Hematopoietic multipotent progenitor cell treated with erythropoietin and hydrocortisone succinate and interleukin-3 and kit ligand, for 8 days (in vitro differentiated cells): Measurements from ENCODE around the gene KIF13A.
A peak's percentile ranks its signal among the peaks of the same experiment; 100 is the strongest.
"Not testable (repeated sequence)": the region's sequence is repeated elsewhere in the genome, so short reads cannot be mapped to it uniquely, and the experiment has no call there.

Experiments used
- DNase-seq: peaks from one replicate; pipeline ENCODE4 v3.0.0-alpha.2; 2015

The KIF13A gene

DNA sequence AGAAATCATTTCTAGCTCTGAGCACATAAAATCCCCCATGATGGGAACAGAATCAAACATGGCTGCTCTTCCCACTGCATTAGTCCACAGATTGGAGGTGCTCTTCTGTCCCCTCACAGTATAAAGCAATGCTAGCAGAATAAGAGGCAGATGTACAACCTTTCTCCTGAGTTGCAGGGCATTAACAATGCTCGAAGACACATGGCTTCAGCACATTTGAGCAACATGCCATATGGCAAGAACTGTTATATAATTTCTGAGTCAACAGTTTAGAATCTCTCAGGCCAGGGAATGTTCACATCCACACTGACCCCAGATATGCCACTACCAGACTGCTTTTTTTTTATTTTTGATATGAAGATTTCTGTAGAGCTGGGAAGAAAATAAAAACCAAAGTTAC is 119.6 kb downstream of the KIF13A start:
- no peak for DNase-seq

DNA sequence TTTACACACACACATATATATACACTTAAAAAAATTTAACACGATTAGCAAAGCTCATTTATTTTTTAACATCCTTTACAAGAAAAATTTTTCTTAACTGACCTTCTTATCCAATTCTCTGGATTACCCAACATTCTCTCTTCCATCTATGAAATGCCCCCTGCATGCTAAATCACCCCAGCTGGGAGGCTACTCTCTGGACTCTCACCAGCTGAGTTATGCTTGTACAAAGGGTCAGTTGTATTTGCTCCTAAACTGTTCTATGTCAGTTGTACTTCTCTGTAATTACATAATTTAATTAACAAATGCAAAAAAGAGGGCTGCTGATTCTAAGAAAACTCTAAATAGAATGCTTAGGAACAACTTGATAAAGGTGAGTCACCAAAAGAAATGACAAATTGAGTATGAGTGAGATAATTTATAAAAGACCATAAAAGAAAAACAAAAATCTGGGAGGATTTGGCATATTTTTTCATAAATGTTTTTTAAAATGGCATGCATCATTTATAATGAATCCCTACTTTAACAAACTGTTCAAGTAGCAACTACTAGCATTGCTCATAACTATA is 120.5 kb downstream of the KIF13A start:
- no peak for DNase-seq

DNA sequence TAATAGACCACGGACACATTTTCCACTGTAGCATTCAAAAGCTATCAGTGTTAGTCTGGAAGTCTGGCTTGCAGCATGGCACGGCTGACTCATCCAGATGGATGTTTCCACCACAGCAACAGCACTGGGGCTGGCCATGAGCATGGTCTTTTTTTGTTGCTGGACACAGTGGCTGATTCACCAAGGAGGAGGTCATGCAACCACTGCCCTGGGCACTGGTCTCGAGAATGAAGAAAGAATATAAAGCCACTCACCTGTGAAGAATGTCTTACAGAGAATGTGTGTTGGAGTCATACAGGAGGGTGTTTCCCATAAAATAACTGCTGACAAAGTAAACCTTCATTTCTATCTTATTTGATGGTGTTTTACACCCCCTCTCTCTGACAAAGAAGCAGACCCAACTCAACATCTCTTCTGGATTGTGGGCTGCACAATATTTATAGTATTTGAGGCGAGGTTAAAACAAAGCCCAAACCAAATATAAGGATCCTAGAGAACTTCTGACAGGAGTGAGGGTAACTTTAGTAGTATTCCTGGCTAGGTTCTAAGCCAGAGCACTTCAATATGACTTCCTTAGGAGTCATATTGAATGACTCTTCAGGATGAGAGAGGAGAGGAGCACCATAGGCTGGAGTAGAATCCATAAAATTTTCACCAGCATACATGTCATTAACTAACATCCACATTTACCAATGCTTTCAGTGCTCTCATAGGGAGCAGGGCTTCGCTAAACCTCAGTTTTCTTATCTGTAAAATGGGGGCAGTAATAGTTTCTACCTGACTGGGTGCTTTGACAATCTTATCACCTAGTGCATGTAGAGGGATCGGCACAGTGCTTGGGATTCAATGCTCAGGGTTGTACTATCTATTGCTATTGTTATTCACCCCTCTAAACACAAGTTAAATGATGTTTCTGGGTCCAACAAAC is 121.4 kb downstream of the KIF13A start:
- DNase-seq, result no peak

DNA sequence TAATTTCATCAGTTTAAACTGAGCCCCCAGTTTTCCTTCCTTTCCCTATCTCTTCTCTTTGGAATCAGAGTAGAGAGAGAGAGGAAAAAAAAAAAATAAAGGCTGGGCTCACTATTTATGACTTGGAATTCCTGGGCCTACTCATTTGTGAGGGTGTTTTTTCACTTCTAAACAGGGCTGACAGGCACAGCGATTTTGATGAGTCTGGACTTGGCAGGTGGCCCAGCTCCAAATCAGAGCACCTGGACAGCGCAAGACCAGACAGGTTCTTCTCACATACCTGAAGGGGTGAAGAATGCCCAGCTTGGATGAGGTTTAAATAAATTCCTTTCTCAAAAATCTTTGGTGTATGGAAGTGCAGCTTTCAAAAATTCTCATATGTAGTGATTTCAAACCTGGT is 122.2 kb downstream of the KIF13A start:
- no peak for DNase-seq

DNA sequence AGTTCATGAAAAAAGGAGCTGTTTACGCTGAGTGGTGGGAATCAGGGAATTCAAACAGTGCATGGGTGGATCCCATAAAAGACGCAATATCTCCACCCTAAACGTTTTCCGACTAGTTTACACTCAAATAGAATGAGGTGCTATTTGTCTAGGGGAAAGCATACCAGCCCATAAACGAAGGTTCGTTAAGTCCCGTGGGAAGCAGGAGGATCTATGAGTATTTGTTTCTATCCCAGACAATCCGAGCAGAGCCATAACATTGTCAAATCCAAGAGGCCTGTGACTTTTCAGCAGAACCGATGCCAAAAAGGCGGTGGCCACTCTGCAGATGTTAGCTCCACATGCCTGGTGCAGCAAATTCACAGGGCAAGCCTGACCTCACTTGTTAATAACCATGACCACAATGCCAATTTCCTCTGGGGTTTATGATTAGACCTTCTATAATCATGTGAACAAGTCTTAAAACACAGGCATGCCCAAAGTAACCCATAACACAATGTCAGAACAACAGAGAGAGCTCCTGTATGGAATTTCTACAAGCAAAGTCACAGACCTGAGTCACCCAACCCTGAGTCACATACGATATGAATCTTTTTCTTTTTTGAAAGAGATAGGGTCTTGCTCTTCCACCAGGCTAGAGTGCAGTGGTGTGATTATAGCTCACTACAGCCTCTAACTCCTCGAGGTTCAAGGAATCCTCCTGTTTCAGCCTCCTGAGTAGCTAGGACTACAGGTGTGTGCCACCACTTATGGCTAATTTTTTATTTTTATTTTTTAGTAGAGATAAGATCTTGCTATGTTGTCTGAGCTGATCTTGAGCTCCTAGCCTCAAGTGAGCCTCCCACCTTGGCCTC is 123.3 kb downstream of the KIF13A start:
- no peak for DNase-seq

DNA sequence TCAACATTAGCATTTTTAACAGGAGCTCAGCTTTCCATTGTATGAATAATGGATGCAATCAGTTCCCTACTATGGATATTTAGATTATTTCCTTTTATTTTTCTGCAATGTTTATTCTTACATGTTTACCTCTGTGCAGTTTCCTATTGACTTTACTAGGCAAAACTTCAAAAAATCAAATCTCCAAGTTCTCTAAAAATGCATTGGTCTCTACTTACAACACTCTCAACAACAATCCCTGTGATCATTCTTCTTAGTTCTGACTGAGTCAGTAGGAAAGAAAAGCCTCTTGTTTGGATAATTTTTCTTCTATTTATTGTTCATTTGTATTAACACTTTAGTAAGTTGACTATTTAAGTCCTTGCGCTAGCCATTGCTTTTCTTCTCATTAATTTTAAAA is 126.1 kb downstream of the KIF13A start:
- no peak for DNase-seq

DNA sequence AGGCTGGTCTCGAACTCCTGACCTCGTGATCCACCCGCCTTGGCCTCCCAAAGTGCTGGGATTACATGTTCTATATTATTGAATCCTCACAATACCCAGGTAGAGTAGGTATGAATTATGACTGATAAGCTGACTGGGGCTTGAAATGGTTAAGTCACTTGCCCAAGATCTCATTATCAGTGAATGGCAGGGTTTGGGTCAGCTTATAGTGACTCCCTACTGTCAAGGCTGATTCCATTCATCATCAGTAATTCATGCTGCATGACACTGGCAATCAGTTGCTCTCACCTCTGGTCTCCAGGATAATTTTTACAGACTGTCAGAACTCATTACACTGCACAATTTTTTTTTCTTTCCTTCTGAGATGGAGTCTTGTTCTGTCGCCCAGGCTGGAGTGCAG is 127.6 kb downstream of the KIF13A start:
- peak; percentile 69 for DNase-seq

DNA sequence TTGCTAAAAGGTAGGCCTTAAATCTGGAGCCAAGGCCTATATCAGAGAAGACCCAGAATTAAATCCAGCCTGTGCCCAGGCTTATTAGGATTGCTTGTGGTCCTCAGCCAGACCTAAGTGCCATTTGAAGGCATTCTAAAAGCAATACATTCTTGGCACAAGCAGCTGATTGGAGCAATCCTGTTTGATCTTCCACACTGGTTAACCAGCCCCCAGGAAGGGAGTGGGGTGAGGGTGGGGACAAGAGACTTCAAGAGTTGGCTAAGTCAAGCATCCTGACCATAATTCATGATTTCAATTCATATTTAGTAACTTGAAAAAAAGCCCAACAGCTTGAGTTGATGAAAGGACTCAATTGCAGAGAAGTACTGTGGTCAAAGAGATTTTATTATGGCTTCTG is 128.9 kb downstream of the KIF13A start:
- no peak for DNase-seq

DNA sequence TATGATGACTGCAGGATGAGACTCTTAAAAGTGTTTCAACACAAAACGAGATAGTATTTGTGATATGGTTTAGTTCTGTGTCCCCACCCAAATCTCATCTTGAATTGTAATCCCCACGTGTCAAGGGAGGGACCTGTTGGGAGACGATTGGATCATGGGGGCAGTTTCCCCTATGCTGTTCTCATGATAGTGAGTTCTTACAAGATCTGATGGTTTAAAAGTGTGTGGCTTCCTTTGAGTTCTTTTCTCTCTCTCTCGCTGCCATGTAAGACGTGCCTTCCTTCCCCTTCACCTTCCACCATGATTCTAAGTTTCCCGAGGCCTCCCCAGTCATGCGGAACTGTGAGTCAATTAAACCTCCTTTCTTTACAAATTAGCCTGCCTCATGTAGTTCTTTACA is 130.2 kb downstream of the KIF13A start:
- DNase-seq, result not testable (repeated sequence)

DNA sequence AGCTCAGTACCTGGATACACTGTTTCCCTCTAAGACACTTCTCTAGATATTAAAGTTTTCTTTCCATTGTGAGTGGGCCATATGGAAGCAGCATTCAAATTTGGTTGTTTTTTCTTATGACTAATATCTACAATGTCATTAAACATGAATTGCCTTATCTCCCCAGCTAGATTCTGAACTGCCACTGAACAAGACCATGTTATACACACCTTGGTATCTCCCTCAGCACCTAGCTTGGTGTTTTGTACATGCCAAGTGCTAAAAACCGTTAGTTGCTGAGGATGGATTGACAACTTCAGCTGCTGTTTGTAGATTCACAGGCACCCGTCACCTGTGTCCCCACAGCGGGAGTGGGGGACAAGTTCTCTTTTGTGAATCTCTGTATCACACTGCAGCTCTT is 131.1 kb downstream of the KIF13A start:
- peak; percentile 85 for DNase-seq

DNA sequence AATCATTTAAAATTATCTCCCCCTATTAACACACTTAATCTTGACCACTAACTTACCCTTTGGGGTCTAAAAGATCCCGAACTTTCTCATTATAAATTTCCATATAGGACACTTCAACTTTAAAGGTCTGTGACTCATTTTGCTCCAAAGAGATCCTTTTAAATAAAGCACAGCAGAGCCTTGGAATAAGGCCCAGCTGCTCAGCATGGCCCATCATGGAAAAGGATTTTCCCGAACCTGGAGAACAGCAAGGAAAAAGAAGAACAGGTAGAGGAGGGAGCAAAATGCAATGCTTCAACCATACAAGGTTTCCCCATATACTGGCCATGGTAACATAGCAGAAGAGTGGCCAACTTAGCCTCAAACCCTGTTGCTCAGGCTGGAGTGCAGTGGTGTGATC is 132.1 kb downstream of the KIF13A start:
- DNase-seq, result no peak

DNA sequence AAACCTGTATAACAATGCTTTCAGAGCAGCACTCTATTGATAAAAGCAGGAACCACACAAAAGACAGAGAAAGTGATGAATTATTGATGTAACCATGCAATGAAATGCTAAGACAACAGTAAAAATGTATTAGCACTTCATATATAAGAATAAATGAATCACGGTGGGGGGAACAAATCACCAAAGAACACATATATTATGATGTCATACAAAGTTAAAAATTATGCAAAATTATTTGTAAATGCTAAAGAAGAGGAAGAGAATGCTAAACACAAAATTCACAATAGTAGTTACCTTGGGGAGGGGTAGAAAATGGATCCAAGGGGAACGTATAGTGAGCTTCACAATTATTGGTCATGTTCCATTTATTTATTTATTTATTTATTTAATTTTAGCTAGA is 133.9 kb downstream of the KIF13A start:
- no peak for DNase-seq

DNA sequence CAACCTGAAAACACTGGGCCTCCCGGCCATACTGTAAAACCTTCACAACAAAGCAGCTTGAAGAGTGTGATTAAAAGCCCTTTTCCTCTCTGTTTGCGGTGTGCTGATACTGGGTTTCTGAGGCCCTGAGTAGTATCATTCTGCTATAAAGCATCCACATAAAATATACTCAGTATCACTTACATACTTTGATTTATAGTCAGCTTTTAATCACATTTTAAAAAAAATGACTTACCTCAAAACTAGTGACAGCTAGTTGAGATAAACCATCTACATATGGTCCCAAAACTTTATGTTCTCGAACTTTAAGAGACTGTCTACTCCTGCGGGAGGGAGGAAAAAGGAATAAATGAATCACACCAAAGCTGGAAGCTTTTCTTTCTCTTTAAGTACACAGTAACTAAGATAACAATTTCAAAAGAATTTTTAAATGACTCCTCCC is 135.7 kb downstream of the KIF13A start:
- no peak for DNase-seq

DNA sequence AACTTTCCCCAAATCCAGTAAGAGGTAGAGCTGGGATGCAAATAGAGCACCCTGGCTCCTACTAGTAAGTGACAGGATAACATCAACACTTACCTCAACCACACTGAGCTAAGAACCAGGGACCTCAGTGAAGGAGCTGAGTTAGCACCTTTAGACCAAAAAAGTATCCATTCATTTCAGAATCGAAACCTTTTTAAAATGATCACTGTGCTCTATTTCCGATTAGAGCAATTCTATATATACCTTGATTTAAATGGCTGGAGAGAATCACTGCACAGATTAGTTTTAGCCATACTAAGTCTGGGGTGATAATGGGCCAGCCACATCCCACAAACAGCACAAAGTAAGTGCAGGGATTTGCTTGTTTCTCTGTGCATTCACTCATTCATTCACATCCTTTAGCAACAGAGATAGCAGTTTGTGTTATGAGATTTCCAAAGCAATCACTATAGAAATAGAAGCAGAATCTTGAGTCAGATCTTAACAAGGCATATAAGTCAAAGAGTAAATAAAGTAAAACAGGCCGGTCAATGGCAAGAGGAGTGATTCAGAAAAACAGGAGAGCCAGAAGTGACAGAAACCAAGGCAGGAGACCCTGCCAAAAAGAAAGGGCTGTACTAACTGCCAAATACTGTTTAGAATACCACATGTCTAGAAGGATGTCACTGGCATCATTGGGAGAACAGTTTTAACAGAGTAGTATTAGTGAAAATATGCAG is 136.3 kb downstream of the KIF13A start:
- DNase-seq, result no peak

DNA sequence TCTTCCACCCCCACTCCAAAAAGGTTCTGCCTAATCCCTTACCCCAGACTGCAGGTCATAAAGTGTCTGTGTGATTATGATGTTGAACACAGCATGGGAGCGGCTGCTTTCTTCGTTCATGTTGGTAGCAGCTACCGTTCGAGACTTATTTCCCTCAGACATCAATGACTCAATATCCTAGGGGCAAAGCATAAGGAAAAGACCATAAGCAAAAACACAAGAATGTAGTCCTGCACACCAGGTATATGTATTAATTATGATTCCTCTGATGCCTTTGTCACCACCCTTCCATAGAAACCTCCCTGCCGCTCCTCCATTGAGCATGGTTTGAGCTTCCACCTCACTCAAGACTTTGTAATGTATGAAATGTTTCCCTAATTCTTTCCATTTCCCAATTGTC is 137.2 kb downstream of the KIF13A start:
- no peak for DNase-seq

DNA sequence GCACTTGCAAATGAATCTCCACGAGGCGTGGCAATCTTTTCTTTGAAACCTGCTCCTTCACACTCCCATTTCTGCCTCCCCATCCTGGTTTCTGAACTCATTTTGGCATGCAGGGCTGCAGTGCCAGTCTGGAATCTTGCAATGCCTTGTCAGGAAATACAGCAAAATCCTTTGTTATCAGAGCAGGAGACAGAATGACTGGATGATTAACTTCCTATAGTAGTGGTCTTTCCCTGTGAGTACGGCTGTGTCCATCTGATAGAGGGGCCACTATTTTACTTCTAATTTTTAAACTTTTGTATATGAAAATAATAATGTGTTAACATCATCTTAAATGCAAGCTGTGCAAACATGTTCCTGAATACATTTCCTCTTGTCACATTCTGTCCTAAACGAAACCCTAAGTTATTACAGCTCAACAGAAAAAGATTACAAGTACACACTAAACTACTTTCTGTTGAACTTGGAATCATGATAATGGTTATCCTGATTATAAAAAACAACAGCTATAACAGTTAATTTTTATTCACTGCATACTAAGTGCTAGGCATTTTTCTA is 140.2 kb downstream of the KIF13A start:
- no peak for DNase-seq

DNA sequence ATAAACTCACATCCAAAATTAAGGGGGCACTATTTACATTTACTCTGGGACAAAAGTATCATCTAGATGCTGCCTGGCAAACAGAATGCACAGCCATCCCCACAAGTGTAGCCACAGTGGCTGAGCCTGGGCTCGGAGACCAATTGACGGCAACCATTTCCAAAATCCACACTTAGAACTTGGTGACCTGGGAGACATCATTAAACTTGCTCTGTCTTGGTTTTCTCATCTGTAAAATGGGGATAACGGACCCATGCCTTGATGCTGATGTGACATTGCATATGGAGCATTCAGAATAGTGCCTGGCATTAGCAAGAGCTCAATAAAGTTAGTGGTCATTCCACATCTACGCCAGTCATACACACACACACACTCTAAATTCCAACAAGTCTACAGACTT is 140.7 kb downstream of the KIF13A start:
- no peak for DNase-seq

DNA sequence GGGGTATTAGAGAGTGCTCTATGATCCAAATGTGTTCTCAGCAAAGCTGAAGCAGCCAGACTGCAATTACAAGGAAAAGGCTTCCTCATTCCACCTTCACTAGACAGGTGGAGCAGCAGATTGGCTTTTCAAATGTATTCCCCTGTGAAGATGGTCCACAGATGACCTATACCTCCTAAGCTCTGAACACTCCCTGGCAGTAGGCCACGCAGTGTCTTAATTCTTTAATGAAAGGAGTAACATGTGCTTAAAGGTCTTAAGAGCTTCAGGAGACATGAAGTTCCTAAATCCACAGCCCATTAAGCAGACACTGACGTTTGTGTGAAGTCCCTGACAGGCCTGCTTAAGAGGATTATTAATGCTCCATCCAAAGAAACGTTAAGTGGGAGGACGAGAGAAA is 141.8 kb downstream of the KIF13A start:
- no peak for DNase-seq

DNA sequence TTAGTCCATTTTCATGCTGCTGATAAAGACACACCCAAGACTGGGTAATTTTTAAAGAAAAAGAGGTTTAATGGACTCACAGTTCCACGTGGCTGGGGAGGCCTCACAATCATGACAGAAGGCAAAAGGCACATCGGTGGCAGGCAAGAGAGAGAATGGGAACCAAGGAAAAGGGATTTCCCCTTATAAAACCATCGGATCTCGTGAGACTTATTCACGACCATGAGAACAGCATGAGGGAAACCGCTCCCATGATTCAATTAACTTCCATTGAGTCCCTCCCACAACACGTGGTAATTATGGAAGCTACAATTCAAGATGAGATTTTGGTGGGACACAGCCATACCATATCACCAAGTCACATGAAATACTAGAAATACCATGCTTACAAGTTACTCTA is 142.5 kb downstream of the KIF13A start:
- DNase-seq, result peak; percentile 30

DNA sequence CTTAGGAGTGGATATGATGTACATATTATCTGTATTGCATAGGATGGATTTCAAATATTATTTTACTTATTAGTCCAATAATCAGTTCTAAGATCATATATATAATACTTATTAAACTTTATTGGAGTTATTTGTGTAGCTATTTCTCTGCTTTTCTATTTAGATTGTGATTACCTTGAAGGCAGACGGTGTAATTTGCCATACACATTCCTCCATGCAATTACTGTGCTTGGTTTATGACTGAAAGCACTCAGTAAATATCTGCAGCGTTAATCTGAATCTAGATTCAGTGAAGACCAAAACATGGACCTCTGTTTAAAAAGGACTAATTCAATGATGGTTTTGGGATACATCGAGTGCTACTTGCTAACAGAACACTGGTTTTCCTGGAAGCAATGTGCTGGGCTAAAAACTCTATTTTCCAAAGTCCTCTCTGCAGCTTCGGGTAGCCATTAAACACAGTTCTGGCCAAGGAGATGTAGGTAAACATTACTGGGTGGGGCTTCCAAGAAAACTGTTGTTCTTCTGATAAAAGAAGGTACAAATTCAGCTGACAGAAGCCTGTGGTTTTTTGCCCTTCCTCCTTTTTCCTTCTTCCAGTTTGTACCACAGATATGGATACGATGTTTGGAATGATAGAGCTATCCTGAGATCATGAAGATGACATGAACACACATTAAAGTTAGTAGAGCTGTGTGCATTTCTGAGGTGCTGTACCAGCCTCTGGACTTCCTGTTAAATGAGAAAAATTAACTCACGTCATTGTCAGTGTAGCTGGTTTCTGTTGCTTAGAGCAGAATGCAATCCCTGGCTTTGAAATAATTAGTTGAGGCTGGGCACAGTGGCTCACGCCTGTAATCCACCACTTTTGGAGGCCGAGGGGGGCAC is 144.3 kb downstream of the KIF13A start:
- DNase-seq, result peak; percentile 96

DNA sequence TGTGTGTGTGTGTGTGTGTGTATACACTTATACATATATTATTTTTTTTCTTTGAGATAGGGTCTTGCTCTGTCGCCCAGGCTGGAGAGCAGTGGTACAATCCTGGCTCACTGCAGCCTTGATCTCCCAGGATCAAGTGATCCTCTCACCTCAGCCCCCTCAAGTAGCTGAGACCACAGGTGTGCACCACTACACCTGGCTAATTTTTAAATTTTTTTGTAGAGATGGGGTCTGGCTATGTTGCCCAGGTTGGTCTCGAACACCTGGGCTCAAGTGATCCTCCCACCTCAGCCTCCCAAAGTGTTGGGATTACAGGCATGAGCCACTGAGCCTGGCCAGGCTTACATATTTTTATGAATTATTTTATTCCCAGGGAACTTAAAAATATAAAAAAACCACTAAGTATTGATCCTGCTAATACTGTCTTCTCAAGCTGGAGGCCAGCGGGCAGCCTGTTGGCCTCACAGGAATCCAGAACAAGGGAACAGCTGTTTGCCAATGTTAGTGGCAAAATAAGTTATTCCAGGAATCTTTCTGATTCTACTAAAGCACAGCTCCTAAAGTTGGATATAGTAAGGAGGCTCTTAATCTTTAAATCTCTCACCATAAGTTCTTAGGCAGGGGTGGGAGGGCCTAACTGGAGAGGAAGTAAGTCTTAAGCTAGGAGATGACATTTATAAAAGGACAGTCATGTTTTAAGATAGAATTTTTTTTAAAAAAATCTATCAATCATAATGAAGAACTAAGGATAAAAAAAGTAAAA is 145.2 kb downstream of the KIF13A start:
- DNase-seq, result peak; percentile 88
